GM19025 (cell line): ENCODE data around the gene CHRND.
"Not testable (repeated sequence)": the region's sequence is repeated elsewhere in the genome, so short reads cannot be mapped to it uniquely, and the experiment has no call there.

ENCODE experiments used
- ATAC-seq: cut with Tn5 transposase; IDR thresholded peaks from one replicate; pipeline ENCODE4 v1.9.1; 2021; ENCODE audit warnings: mild to moderate bottlenecking, low read depth, moderate library complexity; ENCODE audit not compliant: unreplicated experiment

The CHRND gene

DNA sequence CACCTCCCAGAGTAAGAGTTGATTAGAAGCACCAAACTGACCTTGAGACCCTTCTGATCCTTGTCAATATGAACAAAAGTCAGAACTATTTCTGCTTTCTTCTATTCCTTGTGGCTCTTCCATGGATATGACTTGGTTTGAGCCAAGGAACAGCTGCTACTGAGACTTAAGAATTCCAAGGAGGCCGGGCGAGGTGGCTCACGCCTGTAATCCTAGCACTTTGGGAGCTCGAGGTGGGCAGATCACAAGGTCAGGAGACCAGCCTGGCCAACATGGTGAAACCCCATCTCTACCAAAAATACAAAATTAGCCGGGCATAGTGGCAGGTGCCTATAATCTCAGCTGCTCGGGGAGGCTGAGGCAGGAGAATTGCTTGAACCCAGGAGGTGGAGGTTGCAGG, 44.5 kb downstream of the CHRND start:
- ATAC-seq: not testable (repeated sequence)

DNA sequence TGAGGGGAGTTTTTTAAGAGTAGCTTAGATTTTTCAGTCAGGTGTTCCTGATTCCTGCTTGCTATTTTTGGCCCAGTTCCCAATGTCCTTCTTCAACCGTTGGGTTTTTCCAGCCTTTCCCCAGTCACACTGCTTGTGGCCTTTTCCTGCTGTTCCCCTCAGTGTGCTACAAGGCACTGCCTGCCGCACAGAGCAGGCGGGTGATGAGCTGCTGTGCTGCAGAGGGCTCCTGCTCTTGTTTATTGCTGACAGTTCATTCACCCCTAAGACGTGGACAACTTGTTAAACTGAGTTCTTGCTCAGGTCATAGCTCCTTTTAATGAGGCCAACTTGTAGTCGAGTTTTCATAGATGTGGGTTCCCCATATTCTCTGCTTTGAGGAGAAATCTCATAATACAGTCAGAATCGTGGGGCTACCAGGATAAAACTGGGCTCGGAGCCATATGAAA, 45.1 kb downstream of the CHRND start:
- no peak for ATAC-seq

DNA sequence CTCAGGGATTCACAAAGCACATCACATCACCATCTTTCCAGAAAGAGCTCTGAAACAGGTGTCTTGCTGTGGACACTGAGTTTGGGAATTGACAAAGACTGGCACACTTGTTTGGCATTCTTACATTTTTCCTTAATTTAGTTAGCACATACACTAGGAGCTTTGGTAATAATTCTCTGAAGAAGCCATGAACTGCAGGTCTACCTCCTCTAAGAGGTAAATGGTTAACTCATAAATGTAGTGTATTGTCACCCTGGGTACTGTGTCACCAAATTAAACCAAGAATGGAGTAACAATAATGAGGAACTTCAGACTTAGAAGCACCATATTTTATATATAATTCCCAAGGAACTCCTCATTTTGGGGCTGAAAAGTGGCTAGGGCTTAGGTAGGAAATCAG, 47.1 kb downstream of the CHRND start:
- no peak for ATAC-seq

DNA sequence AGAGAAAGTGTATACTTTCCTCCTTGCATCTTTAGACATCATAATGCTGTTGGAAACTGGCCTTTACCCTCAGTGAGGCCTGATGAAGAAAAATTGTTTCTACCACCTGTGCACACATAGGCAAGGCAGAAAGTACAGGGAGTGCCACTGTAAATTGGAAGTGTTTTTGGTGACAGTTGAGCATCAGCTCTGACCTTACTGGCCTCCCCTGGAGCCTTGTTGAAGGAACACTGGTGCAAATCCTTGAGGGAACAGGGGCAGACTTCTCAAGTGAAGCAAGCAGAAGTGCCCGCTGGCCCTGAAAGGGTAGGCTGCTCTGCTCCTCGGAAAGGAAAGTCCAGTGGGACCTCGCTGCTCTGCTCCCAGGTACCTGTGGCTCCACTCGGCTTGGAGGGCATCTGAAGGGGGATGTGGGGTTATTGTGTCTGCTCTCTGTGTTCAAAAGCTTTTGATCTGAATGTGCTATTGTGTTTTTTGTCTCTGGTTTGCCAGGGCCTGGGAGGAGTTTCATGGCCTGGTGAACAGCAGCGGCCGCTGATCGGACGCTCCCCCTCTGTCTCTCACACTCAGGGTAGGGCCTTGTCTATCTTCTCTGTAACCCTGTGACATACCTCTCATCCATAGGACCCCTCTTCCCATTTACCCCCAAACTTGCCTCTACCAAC, 47.9 kb downstream of the CHRND start:
- no peak for ATAC-seq

DNA sequence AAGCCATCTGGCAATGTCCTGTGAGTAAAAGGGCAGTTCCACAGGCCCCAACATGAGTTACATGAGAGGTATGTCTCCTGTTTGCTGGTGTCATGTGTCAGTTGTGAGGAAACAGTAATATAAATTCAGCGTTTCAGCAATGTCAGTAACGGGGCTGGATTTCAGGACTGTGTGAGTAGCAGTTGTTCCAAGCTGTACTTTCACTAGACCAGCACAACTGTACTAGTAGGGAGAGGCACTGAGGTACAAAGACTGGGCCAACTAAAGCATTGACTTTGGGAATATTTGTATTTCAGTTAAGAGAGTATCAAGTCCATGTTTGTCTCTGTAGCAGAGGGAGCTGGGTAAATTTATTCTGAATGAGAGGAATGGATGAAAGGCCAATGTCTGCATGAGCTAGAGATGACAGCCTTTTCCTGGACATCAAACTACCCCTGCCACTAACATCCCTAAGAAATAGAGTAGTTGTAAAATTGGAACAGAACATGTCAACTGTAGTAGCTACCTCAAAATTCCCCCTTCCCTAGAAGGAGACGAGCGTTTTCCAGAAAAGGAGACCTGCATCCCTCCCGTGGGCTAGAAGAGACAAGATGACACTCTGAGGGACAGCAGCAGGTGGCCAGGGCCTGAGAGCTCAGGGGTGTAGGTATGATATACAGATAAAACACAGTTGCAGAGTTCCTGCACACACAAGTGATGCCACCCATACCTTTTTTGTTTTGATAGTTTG, 48.9 kb downstream of the CHRND start:
- ATAC-seq: no peak

DNA sequence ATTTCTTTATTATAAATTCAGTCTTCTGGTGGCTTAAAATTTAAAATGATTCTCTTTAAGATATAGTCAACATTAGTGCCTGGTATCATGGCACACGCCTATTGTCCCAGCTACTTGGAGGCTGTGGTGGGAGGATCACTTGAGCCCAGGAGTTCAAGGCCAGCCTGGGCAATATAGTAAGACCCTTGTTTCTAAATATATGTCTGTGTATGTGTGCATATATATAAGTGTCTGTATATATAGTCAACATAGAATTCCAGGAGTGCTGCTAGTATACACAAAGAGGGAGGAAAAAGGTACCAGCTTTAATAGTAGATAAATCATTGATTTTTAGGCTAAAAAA, 49.4 kb downstream of the CHRND start:
- no peak for ATAC-seq

DNA sequence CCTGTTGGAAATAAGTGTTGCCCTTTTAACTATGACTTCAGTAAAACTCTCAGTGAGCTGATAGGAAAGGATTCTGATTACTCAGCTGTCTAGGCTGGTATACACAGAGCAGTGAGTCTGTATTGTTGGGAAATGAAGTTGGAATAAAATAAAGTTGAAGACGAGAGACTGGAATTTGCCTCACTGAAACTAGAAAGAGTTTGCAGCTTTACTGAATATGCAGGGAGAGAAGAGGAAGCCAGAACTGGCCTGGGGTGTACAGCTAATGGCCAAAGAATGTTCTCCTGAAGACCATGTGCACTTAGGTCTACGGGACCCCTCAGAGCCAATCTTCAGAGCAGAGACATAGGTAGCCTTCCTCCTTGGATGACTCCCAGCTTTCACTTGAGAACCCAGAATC, 51.0 kb downstream of the CHRND start:
- no peak for ATAC-seq

DNA sequence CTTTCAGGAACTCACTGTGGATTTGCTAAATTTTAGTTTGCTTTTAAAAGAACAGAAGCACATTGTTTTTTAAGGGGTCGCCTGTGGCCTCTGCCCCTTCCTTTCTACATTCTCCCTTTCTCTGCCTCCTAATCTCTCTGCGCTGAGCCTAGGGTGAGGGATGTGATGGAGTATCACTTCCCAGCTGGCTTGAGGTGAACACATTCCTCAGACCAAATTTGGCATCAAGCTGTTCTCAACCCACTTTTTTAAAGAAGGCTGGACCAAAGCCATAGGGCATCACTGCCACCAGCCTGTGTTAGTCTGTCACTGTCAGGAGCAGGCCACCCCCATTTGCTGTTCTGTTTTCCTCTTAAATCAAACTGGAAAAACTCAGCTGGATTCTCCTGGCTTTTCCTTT, 51.9 kb downstream of the CHRND start:
- ATAC-seq: no peak

DNA sequence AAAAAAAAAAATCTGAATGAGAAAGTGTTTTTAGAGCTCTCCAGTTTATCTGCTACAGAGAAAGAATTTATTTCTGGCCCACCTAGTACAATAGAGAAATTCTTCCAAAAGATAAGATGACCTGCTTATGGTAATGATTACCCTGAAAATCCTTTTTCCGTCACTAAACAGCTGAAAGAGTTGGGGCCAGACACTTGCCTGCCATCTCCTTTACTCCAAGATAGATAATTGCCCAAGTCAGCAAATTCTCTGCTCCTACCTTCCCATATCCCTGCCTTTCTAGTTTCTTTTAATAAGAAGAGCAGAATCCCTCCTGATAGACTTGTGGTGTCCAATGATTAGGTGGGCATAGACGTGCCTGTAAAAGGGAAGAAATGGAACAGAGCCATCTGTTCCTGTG, 52.7 kb downstream of the CHRND start:
- no peak for ATAC-seq

DNA sequence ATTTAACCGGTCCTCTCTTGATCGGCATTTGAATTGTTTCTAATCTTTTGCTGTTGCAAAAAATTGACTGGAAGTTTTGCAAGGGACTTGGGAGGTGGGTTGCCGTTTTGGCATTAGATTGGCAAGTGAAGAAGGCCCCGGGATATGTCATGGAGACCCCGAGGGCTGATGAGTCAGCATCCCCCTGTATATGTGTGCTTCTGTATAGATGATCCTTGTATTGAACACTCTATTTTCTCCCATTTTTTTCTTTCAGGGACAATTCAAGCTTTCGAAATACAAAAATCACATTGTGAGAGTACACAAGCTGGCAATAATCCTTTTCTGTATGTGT, 54.7 kb downstream of the CHRND start:
- no peak for ATAC-seq

DNA sequence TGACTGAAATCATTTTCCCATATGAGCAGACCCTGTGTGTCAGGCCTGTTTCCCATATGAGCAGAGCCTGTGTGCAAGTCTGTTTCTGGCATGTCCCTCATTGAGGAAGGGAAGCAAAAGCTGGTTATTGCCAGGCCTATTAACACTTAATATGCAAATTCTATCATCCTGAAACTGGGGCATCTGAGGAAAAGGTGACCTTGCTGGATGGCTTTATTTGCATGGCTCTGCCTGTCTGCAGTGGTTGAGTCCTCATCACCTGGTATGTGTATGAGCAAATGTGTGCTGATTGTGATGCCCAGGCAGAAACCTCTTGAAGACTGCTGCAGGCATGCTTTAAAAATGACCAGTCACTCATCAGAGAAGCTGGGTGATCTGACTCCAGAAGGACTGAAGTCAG, 55.8 kb downstream of the CHRND start:
- no peak for ATAC-seq

DNA sequence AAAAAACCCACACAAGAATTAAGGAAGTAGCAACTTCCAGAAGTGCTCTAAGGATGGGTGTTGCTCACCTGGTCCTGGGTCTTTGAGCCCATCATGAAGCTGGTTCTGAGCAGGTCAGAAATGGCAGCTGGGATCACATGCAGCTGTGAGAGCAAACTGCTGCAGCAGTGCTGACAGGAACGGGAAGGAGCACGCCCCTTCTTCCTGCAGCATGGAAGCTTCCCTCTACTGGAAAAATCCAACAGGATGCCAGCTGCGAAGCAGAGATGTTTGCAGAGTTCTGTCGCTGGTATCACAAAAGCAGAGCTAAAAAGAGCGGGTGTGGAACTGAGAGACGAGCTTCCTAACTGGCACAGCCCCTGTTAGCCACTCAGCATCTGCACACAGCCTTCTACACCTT, 58.3 kb downstream of the CHRND start:
- ATAC-seq: no peak
